Measurements from ENCODE around the gene ENOX1. TPM values are rescaled to one million over a fixed set of nuclear protein-coding genes. Genes with fewer than 3 reads are reported as not detected.

The ENOX1 gene
- total RNA-seq, 1 donor from 2014 or later, result 1.1 TPM

GRCh38 chr13:43365039-43365344 lies 421.8 kb downstream of the ENOX1 start:
- Histone ChIP-seq H3K9ac (no peak overlapping the region), H3F3A (ENCODE audit: low read depth) (peaks cover 18% of the 10 kb centered on the region), H3K4me2 (no peak overlapping the region), H3K9me3 (ENCODE audit: low read depth) (no peaks in the 10 kb centered on the region), H3K27me3 (no peaks in the 10 kb centered on the region), H3K36me3 (no peaks in the 10 kb centered on the region), H3K4me1 (peaks cover 22% of the 10 kb centered on the region), H3K27ac (no peak overlapping the region), H3K79me2 (ENCODE audit: low read depth) (no peaks in the 10 kb centered on the region), H4K20me1 (ENCODE audit: low read depth) (no peaks in the 10 kb centered on the region), H2AFZ (replicated peaks) (no peak overlapping the region), H3K4me3 (no peak overlapping the region)
- no peaks in the 10 kb centered on the region for H3K9me3 Mint-ChIP-seq
- H3K36me3 Mint-ChIP-seq, result no peaks in the 10 kb centered on the region
- no peaks in the 10 kb centered on the region for H3K27me3 Mint-ChIP-seq (ENCODE audit: insufficient read depth, low read depth)
- H3K4me3 Mint-ChIP-seq, result no peak overlapping the region
- H3K27ac Mint-ChIP-seq, result no peak overlapping the region
- TF ChIP-seq EZH2phosphoT487 (IDR thresholded peaks at IDR 0.05), result no peak
- TF ChIP-seq CTCF (IDR thresholded peaks at IDR 0.05), result no peak
- TF ChIP-seq EZH2 (IDR thresholded peaks at IDR 0.05), result no peak
- DNase-seq (ENCODE audit: low spot score), result no peak
- peaks cover 25% of the 10 kb centered on the region for H3K4me1 Mint-ChIP-seq

- no peaks in the 10 kb centered on the region for H3K36me3 Mint-ChIP-seq
- H3K36me3 ChIP-seq, result no peaks in the 10 kb centered on the region
- H3F3A ChIP-seq (ENCODE audit: low read depth), result peaks cover 18% of the 10 kb centered on the region
- H3K9ac ChIP-seq, result no peak overlapping the region
- no peak overlapping the region for H3K4me3 ChIP-seq
- no peaks in the 10 kb centered on the region for H3K79me2 ChIP-seq (ENCODE audit: low read depth)
- H3K27me3 ChIP-seq, result no peaks in the 10 kb centered on the region
- H3K4me1 Mint-ChIP-seq, result peaks cover 31% of the 10 kb centered on the region
- H4K20me1 ChIP-seq (ENCODE audit: low read depth), result no peaks in the 10 kb centered on the region
- no peaks in the 10 kb centered on the region for H3K9me3 ChIP-seq (ENCODE audit: low read depth)
- no peaks in the 10 kb centered on the region for H3K27me3 Mint-ChIP-seq (ENCODE audit: insufficient read depth, low read depth)
- H2AFZ ChIP-seq (replicated peaks), result peak overlapping the region; percentile 20
- no peak overlapping the region for H3K4me3 Mint-ChIP-seq
- DNase-seq (ENCODE audit: low spot score), result peak; percentile 28
- H3K27ac Mint-ChIP-seq, result no peak overlapping the region
- TF ChIP-seq CTCF (IDR thresholded peaks at IDR 0.05), result no peak
- no peak for TF ChIP-seq EZH2 (IDR thresholded peaks at IDR 0.05)
- no peak for TF ChIP-seq EZH2phosphoT487 (IDR thresholded peaks at IDR 0.05)
- peak overlapping the region; percentile 66 for H3K27ac ChIP-seq
- peaks cover 28% of the 10 kb centered on the region for H3K4me1 ChIP-seq
- H3K4me2 ChIP-seq, result no peak overlapping the region
- H3K9me3 Mint-ChIP-seq, result no peaks in the 10 kb centered on the region
Measured at GRCh38 chr13:43364210-43365038, 422.3 kb downstream of the ENOX1 start.

- DNase-seq (ENCODE audit: low spot score), result no peak
- peak overlapping the region; percentile 17 for H3K4me2 ChIP-seq
- Mint-ChIP-seq H3K27me3 (ENCODE audit: insufficient read depth, low read depth) (no peaks in the 10 kb centered on the region), H3K4me1 (peaks cover 29% of the 10 kb centered on the region), H3K36me3 (no peaks in the 10 kb centered on the region), H3K9me3 (no peaks in the 10 kb centered on the region), H3K4me3 (no peak overlapping the region), H3K27ac (no peak overlapping the region)
- H3K4me3 ChIP-seq, result no peak overlapping the region
- H3K27me3 ChIP-seq, result no peaks in the 10 kb centered on the region
- H4K20me1 ChIP-seq (ENCODE audit: low read depth), result no peaks in the 10 kb centered on the region
- TF ChIP-seq EZH2phosphoT487 (IDR thresholded peaks at IDR 0.05) (no peak), CTCF (IDR thresholded peaks at IDR 0.05) (no peak), EZH2 (IDR thresholded peaks at IDR 0.05) (no peak)
- H3K4me1 ChIP-seq, result peaks cover 30% of the 10 kb centered on the region
- H3K27ac ChIP-seq, result peak overlapping the region; percentile 66
- H2AFZ ChIP-seq (replicated peaks), result peak overlapping the region; percentile 20
- H3K9ac ChIP-seq, result no peak overlapping the region
- H3F3A ChIP-seq (ENCODE audit: low read depth), result peaks cover 18% of the 10 kb centered on the region
- H3K79me2 ChIP-seq (ENCODE audit: low read depth), result no peaks in the 10 kb centered on the region
- H3K36me3 ChIP-seq, result no peaks in the 10 kb centered on the region
- H3K9me3 ChIP-seq (ENCODE audit: low read depth), result no peaks in the 10 kb centered on the region
Measured at GRCh38 chr13:43363156-43363953, 423.4 kb downstream of the ENOX1 start.
